Fibroblast of skin of right biceps (primary cell): ENCODE results near the gene HASPIN.

ENCODE experiments used
- DNase-seq: peaks from one replicate; pipeline ENCODE4 v3.0.0-alpha.2; 2013

HASPIN gene

GRCh38 chr17:3768769-3769168 is 45.1 kb downstream of the HASPIN start:
- no peak for DNase-seq

- DNase-seq, result no peak
Observed at GRCh38 chr17:3770466-3770865, 46.8 kb downstream of the HASPIN start.

GRCh38 chr17:3771140-3771539 is 47.4 kb downstream of the HASPIN start:
- no peak for DNase-seq

- no peak for DNase-seq
Observed at GRCh38 chr17:3772764-3773163, 49.1 kb downstream of the HASPIN start.

GRCh38 chr17:3773511-3773910 is 49.8 kb downstream of the HASPIN start:
- DNase-seq, result peak; percentile 77

GRCh38 chr17:3773966-3774365 is 50.3 kb downstream of the HASPIN start:
- DNase-seq, result no peak
